Coronary artery (tissue), 2 donors: Measurements from ENCODE around the gene PARD3.

Source experiments
- DNase-seq: peaks from one replicate; pipeline ENCODE4 v3.0.0-alpha.2; 2017; ENCODE audit warnings: low spot score
- H3K27ac ChIP-seq, 2 donors: fragments of 200-600 bp; sonication (generic); one replicate each; pipeline ENCODE4 v1.5.1; 2016 to 2019
- H3K4me3 ChIP-seq: fragments of 200-600 bp; sonication (generic); 2 replicates; pipeline ENCODE4 v1.5.1; 2016; ENCODE audit warnings: mild to moderate bottlenecking, moderate library complexity
- CTCF ChIP-seq: fragments of 200-600 bp; sonication (generic); IDR thresholded peaks from one replicate; pipeline ENCODE4 v1.5.1; 2019; ENCODE audit warnings: antibody characterized with exemption

PARD3 gene

DNA sequence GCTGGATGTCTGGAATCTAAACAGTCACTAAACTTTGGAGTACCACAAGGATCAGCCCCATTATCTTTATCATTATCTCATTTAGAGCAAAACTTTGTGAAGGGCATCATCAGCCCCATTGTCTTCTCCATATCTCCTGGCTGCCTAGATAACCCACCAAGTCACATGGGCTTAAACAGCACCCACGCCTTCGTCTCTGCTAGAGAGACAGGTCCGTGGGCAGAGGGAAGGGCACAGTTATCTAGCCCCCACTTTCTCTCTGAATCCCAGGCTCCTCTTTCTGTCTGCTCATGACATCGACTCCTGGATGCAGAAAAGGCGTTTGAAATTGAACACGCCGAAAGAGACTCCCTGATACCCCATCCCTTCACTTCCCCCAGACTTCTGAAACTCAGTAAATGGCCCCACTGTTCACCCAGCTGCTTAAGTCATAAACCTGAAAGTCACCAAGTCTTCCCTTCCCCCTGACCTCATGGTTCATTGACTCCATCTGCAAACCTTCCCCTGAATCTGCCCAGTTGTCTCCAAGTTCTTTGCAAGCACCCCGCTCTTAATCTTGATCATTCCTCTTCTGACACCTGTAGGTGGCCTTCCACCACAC lies 20.9 kb upstream of the PARD3 start:
- DNase-seq: no peak
- Histone ChIP-seq H3K27ac (no peak overlapping the region), H3K4me3 (no peak overlapping the region)
- no peak for TF ChIP-seq CTCF

- DNase-seq: no peak
- Histone ChIP-seq H3K27ac (no peak overlapping the region), H3K4me3 (no peak overlapping the region)
- TF ChIP-seq CTCF: no peak
Measured at GRCh38 chr10:34834274-34834673, 19.2 kb upstream of the PARD3 start.

DNA sequence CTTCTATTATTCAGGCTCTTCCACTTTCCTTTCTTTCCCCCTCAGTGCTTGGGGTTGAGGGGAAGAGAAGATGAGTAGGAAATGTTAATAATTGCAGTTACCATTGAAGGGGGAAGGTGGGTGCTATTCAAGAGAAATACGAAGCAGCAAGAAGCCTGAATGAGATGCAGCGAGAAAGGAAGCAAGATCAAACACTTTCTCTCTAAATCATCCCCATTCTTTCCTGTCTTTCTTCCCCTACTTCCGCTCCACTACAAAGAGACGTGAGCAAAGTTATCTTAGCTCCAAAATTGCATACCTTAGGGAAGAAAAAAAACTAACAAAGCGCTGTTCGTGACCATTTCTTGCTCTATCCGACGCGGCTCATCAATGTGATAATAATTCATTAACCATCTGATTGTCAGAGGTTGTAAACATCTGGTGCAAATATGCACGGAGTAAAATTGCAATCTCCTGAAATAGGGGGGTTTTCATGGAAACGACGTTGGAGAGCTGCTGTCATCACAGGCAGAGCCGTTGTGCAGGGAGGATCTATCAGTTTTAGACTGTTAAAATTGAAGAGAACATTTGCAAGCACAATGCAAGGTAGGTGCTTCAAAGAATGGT lies 15.2 kb upstream of the PARD3 start:
- H3K27ac ChIP-seq: no peak overlapping the region
- TF ChIP-seq CTCF: no peak
- DNase-seq: no peak
- H3K4me3 ChIP-seq: no peak overlapping the region

DNA sequence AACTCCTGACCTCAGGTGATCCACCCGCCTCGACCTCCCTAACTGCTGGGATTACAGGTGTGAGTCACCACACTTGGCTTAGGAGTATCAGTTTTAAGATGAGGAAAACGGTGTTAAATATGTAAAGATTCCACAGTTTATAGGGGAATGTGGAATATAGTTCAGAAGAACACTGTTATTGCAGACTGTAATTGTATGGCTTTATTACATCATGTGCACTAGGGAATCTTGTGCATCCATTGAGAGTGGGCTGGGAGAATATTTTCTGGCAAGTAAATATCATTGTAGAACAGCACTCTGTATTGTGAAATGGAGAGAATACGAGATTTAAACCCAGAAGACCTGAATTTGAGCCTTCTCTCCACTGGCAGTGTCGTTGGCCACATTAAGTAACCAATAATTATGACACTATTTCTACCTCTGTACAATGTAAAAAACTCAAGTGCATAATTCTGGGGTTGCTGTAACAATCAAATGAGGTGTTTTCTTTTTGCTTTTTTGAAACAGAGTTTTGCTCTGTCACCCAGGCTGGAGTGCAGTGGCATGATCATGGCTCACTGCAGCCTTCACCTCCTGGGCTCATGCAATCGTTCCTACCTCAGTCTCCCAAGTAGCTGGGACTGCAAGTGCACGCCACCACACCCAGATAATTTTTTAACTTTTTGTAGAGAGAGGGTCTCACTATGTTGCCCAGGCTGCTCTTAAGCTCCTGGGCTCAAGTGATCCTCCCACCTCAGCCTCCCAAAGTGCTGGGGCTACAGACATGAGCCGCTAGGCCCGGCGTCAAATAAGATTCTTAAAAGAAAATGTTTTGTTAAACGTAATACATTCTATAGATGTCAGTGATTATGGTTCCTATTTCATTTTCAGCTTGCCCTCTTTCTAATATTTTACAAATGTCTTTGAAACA lies 12.0 kb upstream of the PARD3 start:
- TF ChIP-seq CTCF: no peak
- H3K27ac ChIP-seq: no peak overlapping the region
- no peak for DNase-seq

GRCh38 chr10:34826221-34826620 lies 11.1 kb upstream of the PARD3 start:
- TF ChIP-seq CTCF: no peak
- no peak for DNase-seq
- H3K4me3 ChIP-seq: no peak overlapping the region
- H3K27ac ChIP-seq: no peak overlapping the region

More for the DNA sequence above, 12.0 kb upstream of the PARD3 start:
- no peak overlapping the region for H3K4me3 ChIP-seq

DNA sequence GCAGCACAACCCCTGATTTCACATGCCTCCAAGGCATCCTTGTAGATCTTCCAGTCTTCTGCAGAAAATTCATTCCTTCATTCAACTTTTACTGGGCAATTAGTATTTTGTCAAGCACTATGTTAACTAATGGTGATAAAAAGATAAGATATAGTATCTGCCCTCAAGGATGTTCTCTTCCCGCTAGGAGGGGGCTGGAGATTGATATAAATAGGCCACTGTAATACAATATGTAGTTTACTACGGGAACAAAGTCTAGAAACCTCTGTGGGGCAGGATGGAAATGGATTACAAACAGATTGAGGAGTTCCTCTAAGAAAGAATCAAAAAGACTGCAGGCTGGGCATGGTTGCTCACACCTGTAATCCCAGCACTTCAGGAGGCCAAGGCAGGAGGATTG lies 10.3 kb upstream of the PARD3 start:
- DNase-seq: no peak
- no peak overlapping the region for H3K27ac ChIP-seq
- H3K4me3 ChIP-seq: no peak overlapping the region
- TF ChIP-seq CTCF: no peak
